OCI-LY3 (cell line): ENCODE data around the gene NLRX1.

ENCODE experiments used
- H2AFZ ChIP-seq: fragments of 200-600, 300-600 bp; shearing (Covaris generic); 2 replicates; pipeline ENCODE4 v1.6.0; 2014; ENCODE audit warnings: antibody characterized with exemption, low read depth, low read length
- H3K27ac ChIP-seq: fragments of 200-600, 300-600 bp; sonication (generic); 2 replicates; pipeline ENCODE4 v1.5.1; 2014; ENCODE audit warnings: mild to moderate bottlenecking, low read length, moderate library complexity, mixed read lengths
- H3K27me3 ChIP-seq: fragments of 200-600, 300-600 bp; sonication (generic); 2 replicates; pipeline ENCODE4 v1.6.1; 2014; ENCODE audit warnings: low read depth, low read length, mixed read lengths
- H3K36me3 ChIP-seq: fragments of 200-600, 300-600 bp; sonication (generic); replicated peaks from 2 replicates; pipeline ENCODE3; 2014; ENCODE audit warnings: low read depth, low read length, mixed read lengths
- H3K4me1 ChIP-seq: fragments of 300-600, 200-600 bp; sonication (generic); 2 replicates; pipeline ENCODE4 v1.6.1; 2014; ENCODE audit warnings: low read length, mixed read lengths
- H3K4me2 ChIP-seq: fragments of 200-600, 300-600 bp; sonication (generic); 2 replicates; pipeline ENCODE4 v1.6.1; 2014; ENCODE audit warnings: low read length, mixed read lengths
- H3K4me3 ChIP-seq: fragments of 300-600, 200-600 bp; sonication (generic); 2 replicates; pipeline ENCODE4 v1.5.1; 2014; ENCODE audit warnings: antibody characterized with exemption, mild to moderate bottlenecking, low read length, moderate library complexity
- H3K79me2 ChIP-seq: fragments of 300-600, 200-600 bp; shearing (Covaris generic); 2 replicates; pipeline ENCODE4 v1.6.1; 2014; ENCODE audit warnings: mild to moderate bottlenecking, low read length, mixed read lengths
- H3K9ac ChIP-seq: fragments of 300-600, 200-600 bp; shearing (Covaris generic); 2 replicates; pipeline ENCODE4 v1.6.0; 2014; ENCODE audit warnings: mild to moderate bottlenecking, low read length, moderate library complexity
- H3K9me3 ChIP-seq: fragments of 200-600, 300-600 bp; shearing (Covaris generic); 2 replicates; pipeline ENCODE4 v1.6.1; 2014; ENCODE audit warnings: low read length, mixed read lengths; ENCODE audit not compliant: insufficient read depth
- H4K20me1 ChIP-seq: fragments of 200-600, 300-600 bp; sonication (generic); 2 replicates; pipeline ENCODE4 v1.6.1; 2016; ENCODE audit warnings: low read length, mixed read lengths; ENCODE audit not compliant: insufficient read depth
- EZH2phosphoT487 ChIP-seq: fragments of 200-600 bp; shearing (Covaris generic); IDR thresholded peaks from 2 replicates; pipeline ENCODE4 v1.6.1; 2018; ENCODE audit warnings: antibody characterized with exemption, mixed run types, low read depth
- TF ChIP-seq, protein P1 (sequence below): fragments of 200-600, 300-600 bp; sonication (generic); IDR thresholded peaks from 2 replicates; pipeline ENCODE4 v1.5.1; 2014; ENCODE audit warnings: antibody characterized with exemption, low read length, low read depth

The NLRX1 gene

DNA sequence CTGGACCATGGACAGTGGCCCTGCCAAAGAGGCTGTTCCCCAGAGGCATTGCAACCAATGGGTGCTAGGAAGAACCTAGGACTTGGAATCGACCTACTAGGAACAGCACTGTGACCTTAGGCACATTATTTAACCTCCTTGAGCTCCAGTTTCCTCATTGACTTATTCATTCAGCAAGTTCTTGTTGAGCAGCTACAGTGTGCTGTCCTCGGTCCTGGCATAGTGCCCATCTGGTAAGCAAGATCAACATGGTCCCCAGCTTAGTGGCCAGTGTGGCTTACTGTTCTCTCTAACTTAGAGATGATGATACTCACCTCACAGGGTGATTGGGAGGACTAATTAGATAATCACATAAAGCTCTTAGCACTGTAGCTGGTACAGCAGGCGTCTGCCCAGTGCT lies 11.5 kb upstream of the NLRX1 start:
- no peak overlapping the region for H3K4me3 ChIP-seq
- no peak overlapping the region for H3K9ac ChIP-seq
- no peaks in the 10 kb centered on the region for H4K20me1 ChIP-seq
- H3K9me3 ChIP-seq: no peaks in the 10 kb centered on the region
- H3K27ac ChIP-seq: no peak overlapping the region
- H3K79me2 ChIP-seq: no peaks in the 10 kb centered on the region
- H3K27me3 ChIP-seq: peaks cover 13% of the 10 kb centered on the region
- TF ChIP-seq EZH2phosphoT487: no peak
- TF ChIP-seq, protein P1, sequence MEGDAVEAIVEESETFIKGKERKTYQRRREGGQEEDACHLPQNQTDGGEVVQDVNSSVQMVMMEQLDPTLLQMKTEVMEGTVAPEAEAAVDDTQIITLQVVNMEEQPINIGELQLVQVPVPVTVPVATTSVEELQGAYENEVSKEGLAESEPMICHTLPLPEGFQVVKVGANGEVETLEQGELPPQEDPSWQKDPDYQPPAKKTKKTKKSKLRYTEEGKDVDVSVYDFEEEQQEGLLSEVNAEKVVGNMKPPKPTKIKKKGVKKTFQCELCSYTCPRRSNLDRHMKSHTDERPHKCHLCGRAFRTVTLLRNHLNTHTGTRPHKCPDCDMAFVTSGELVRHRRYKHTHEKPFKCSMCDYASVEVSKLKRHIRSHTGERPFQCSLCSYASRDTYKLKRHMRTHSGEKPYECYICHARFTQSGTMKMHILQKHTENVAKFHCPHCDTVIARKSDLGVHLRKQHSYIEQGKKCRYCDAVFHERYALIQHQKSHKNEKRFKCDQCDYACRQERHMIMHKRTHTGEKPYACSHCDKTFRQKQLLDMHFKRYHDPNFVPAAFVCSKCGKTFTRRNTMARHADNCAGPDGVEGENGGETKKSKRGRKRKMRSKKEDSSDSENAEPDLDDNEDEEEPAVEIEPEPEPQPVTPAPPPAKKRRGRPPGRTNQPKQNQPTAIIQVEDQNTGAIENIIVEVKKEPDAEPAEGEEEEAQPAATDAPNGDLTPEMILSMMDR: no peak
- no peaks in the 10 kb centered on the region for H3K36me3 ChIP-seq
- no peaks in the 10 kb centered on the region for H3K4me1 ChIP-seq
- no peak overlapping the region for H3K4me2 ChIP-seq
- no peak overlapping the region for H2AFZ ChIP-seq

DNA sequence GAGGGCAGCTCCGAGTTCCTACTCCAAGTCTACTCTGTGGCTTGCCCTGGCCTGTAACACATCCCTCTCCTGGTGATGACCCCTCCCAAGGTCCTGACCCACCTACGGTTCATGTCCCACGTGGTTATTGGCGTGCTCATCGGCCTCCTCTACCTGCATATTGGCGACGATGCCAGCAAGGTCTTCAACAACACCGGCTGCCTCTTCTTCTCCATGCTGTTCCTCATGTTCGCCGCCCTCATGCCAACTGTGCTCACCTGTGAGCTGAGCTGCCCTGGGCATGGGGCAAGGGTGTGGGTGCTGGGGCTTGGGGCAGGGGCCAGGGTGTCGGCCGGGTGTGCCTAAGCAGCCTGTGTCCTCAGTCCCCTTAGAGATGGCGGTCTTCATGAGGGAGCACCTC lies 10.1 kb upstream of the NLRX1 start:
- H3K27ac ChIP-seq: no peak overlapping the region
- no peak overlapping the region for H3K4me2 ChIP-seq
- no peaks in the 10 kb centered on the region for H3K79me2 ChIP-seq
- H3K36me3 ChIP-seq: no peaks in the 10 kb centered on the region
- TF ChIP-seq, protein P1: no peak
- no peak for TF ChIP-seq EZH2phosphoT487
- H4K20me1 ChIP-seq: no peaks in the 10 kb centered on the region
- H3K4me3 ChIP-seq: no peak overlapping the region
- no peak overlapping the region for H3K9ac ChIP-seq
- peaks cover 13% of the 10 kb centered on the region for H3K27me3 ChIP-seq
- no peaks in the 10 kb centered on the region for H3K4me1 ChIP-seq
- no peak overlapping the region for H2AFZ ChIP-seq
- no peaks in the 10 kb centered on the region for H3K9me3 ChIP-seq

DNA sequence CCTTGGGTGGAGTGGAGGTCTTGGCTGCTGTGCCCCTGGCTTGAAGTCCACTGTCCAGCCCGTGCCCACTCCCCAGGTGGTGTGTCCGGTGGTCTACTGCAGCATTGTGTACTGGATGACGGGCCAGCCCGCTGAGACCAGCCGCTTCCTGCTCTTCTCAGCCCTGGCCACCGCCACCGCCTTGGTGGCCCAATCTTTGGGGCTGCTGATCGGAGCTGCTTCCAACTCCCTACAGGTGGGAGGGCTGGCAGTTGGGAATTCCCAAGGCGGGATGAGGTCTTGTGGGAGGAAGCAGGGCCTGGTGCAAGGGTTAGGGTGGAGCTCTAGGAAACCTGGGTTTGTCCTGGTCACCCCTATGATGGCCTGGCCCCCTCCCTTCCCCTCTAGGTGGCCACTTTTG lies 8.4 kb upstream of the NLRX1 start:
- Histone ChIP-seq H3K4me2 (no peak overlapping the region), H3K4me1 (no peaks in the 10 kb centered on the region), H4K20me1 (no peaks in the 10 kb centered on the region), H3K9ac (no peak overlapping the region), H3K9me3 (no peaks in the 10 kb centered on the region), H3K27me3 (0 out of 2 replicates have a peak, but pooled peaks cover 3% of the 10 kb centered on the region), H3K36me3 (no peaks in the 10 kb centered on the region), H3K79me2 (no peaks in the 10 kb centered on the region), H2AFZ (no peak overlapping the region), H3K27ac (no peak overlapping the region), H3K4me3 (no peak overlapping the region)
- TF ChIP-seq, protein P1: no peak
- no peak for TF ChIP-seq EZH2phosphoT487

DNA sequence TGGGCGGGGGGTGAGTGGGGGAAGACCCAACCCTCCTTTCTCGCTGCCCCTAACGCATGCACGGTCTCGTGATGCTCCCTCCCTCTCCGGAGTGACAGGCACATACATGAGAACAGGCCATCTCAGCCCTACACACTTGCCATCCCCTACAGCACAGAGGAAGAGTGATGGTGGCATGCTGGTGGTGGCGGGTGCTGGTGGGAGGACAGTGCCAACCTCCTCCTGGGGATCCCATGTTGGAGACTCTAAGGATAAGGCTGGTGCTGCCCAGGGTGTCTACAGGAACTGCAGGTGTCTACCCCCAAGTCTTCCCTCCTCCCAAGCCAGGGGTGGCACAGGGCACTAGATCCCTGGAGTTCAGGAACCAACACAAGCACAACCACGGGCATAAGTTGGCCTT lies 6.7 kb upstream of the NLRX1 start:
- no peak overlapping the region for H3K27ac ChIP-seq
- no peak for TF ChIP-seq EZH2phosphoT487
- TF ChIP-seq, protein P1: no peak
- no peaks in the 10 kb centered on the region for H3K36me3 ChIP-seq
- H3K9ac ChIP-seq: no peak overlapping the region
- no peak overlapping the region for H3K4me3 ChIP-seq
- no peaks in the 10 kb centered on the region for H3K79me2 ChIP-seq
- no peaks in the 10 kb centered on the region for H3K9me3 ChIP-seq
- no peaks in the 10 kb centered on the region for H3K4me1 ChIP-seq
- no peak overlapping the region for H3K4me2 ChIP-seq
- H3K27me3 ChIP-seq: 0 out of 2 replicates have a peak, but pooled peaks cover under 1% of the 10 kb centered on the region
- H2AFZ ChIP-seq: no peak overlapping the region
- H4K20me1 ChIP-seq: no peaks in the 10 kb centered on the region
